HepG2 (cell line): ENCODE data around the gene HES1. TPM values are rescaled to one million over a fixed set of nuclear protein-coding genes. Genes with fewer than 3 reads are reported as not detected.

ENCODE experiments used
- ARHGAP35 ChIP-seq: sonication (generic); formaldehyde crosslinking; IDR thresholded peaks from 2 replicates; pipeline ENCODE4 v1.9.0; 2022; ENCODE audit warnings: mild to moderate bottlenecking, inconsistent platforms, moderate library complexity, missing genetic modification reagents, borderline replicate concordance
- DPF2 ChIP-seq: sonication (generic); formaldehyde crosslinking; IDR thresholded peaks from 2 replicates; pipeline ENCODE4 v1.4.0; 2020; ENCODE audit warnings: mild to moderate bottlenecking, low read depth, missing genetic modification reagents, borderline replicate concordance
- ETV5 ChIP-seq: IDR thresholded peaks from 2 replicates; pipeline ENCODE4 v1.6.1; 2018; ENCODE audit warnings: missing biosample characterization, missing genetic modification reagents, inconsistent platforms, borderline replicate concordance
- GATAD2A ChIP-seq: IDR thresholded peaks from 2 replicates; pipeline ENCODE4 v1.6.1; 2016
- HMG20A ChIP-seq: IDR thresholded peaks from 2 replicates; pipeline ENCODE4 v1.6.1; 2016; ENCODE audit warnings: borderline replicate concordance
- HOXD1 ChIP-seq: sonication (generic); formaldehyde crosslinking; IDR thresholded peaks from 2 replicates; pipeline ENCODE4 v1.5.0; 2020; ENCODE audit warnings: missing genetic modification reagents
- MAZ ChIP-seq, 2 experiments: sonication (generic) in 1 of 2; formaldehyde crosslinking in 1 of 2; IDR thresholded peaks; 2 replicates each; pipeline versions ENCODE4 v1.5.0 to v1.6.1; 2012 to 2020; ENCODE audit warnings: low read depth in 2 of 2, mild to moderate bottlenecking in 2 of 2, borderline replicate concordance in 1 of 2, improper control_type of control experiment in 1 of 2, low read length in 1 of 2, missing genetic modification reagents in 1 of 2, moderate library complexity in 1 of 2
- NFKB2 ChIP-seq: sonication (generic); formaldehyde crosslinking; IDR thresholded peaks from 2 replicates; pipeline ENCODE4 v1.4.0; 2020; ENCODE audit warnings: missing genetic modification reagents, borderline replicate concordance
- PAXIP1 ChIP-seq: sonication (generic); formaldehyde crosslinking; conservative IDR thresholded peaks from 2 replicates; pipeline ENCODE4 v1.4.0; 2020; ENCODE audit warnings: mild to moderate bottlenecking, missing genetic modification reagents, moderate library complexity
- SPEN ChIP-seq: sonication (generic); formaldehyde crosslinking; IDR thresholded peaks from 2 replicates; pipeline ENCODE4 v1.5.1; 2020; ENCODE audit warnings: low read depth, mild to moderate bottlenecking, missing genetic modification reagents
- TCF7 ChIP-seq: sonication (generic); IDR thresholded peaks from 2 replicates; pipeline ENCODE4 v1.6.1; 2016; ENCODE audit warnings: antibody characterized with exemption, low read depth
- TEF ChIP-seq: sonication (generic); formaldehyde crosslinking; IDR thresholded peaks from 2 replicates; pipeline ENCODE4 v1.5.0; 2020; ENCODE audit warnings: missing genetic modification reagents
- UBTF ChIP-seq: sonication (generic); formaldehyde crosslinking; IDR thresholded peaks from 2 replicates; pipeline ENCODE4 v1.4.0; 2020; ENCODE audit warnings: mild to moderate bottlenecking, missing genetic modification reagents
- ZFP62 ChIP-seq: sonication (generic); formaldehyde crosslinking; IDR thresholded peaks from 2 replicates; pipeline ENCODE4 v1.4.0; 2020; ENCODE audit warnings: missing genetic modification reagents
- ZNF124 ChIP-seq: sonication (generic); formaldehyde crosslinking; IDR thresholded peaks from 2 replicates; pipeline ENCODE4 v1.4.0; 2020; ENCODE audit warnings: missing genetic modification reagents
- ZNF253 ChIP-seq: sonication (generic); formaldehyde crosslinking; IDR thresholded peaks from 2 replicates; pipeline ENCODE4 v1.8.0; 2022; ENCODE audit warnings: mild to moderate bottlenecking, missing genetic modification reagents, borderline replicate concordance
- ZNF263 ChIP-seq: sonication (generic); formaldehyde crosslinking; IDR thresholded peaks from 2 replicates; pipeline ENCODE4 v1.4.0; 2020; ENCODE audit warnings: missing genetic modification reagents
- ZNF382 ChIP-seq: sonication (generic); formaldehyde crosslinking; IDR thresholded peaks from 2 replicates; pipeline ENCODE4 v1.5.0; 2020; ENCODE audit warnings: missing genetic modification reagents, mild to moderate bottlenecking, borderline replicate concordance
- ZNF614 ChIP-seq: IDR thresholded peaks from 2 replicates; pipeline ENCODE4 v1.6.1; 2018; ENCODE audit warnings: missing biosample characterization, missing genetic modification reagents, inconsistent platforms, borderline replicate concordance
- ZNF773 ChIP-seq: sonication (generic); formaldehyde crosslinking; IDR thresholded peaks from 2 replicates; pipeline ENCODE4 v1.4.0; 2020; ENCODE audit warnings: missing genetic modification reagents, borderline replicate concordance
- polyA plus RNA-seq, 8 experiments: library from polyadenylated mRNA; depleted of rRNA in 3 of 8; stranded (reverse) in 7 of 8; unstranded in 1 of 8; fragments of >200 nt; fragmentation: Illumina TruSeq in 4 of 8; extraction: Trizol in 4 of 8; gene quantifications; 2 replicates each; pipeline versions ENCODE4 v1.2.1 to v1.2.3, GENCODE V29; 2011 to 2016; ENCODE audit warnings: low read depth in 4 of 8, missing spikeins in 1 of 8, mixed read lengths in 1 of 8; ENCODE audit not compliant: insufficient read depth in 1 of 8
- total RNA-seq, 5 experiments: library from RNA; depleted of rRNA; stranded (reverse); fragments of >200 nt; fragmentation: Illumina TruSeq; extraction: Trizol; gene quantifications; 2 replicates each; pipeline ENCODE4 v1.2.3, GENCODE V29; 2016; ENCODE audit warnings: low read depth in 1 of 5
- TF ChIP-seq, protein P1 (sequence below): sonication (generic); formaldehyde crosslinking; IDR thresholded peaks from 2 replicates; pipeline ENCODE4 v1.4.0; 2020; ENCODE audit warnings: missing genetic modification reagents

HES1 gene
- total and polyA plus RNA-seq, 2 of the 13 experiments (the other 11 are each of a cell fraction or from before 2014, with no cell fraction given) = 15.4 to 19.8 TPM

DNA sequence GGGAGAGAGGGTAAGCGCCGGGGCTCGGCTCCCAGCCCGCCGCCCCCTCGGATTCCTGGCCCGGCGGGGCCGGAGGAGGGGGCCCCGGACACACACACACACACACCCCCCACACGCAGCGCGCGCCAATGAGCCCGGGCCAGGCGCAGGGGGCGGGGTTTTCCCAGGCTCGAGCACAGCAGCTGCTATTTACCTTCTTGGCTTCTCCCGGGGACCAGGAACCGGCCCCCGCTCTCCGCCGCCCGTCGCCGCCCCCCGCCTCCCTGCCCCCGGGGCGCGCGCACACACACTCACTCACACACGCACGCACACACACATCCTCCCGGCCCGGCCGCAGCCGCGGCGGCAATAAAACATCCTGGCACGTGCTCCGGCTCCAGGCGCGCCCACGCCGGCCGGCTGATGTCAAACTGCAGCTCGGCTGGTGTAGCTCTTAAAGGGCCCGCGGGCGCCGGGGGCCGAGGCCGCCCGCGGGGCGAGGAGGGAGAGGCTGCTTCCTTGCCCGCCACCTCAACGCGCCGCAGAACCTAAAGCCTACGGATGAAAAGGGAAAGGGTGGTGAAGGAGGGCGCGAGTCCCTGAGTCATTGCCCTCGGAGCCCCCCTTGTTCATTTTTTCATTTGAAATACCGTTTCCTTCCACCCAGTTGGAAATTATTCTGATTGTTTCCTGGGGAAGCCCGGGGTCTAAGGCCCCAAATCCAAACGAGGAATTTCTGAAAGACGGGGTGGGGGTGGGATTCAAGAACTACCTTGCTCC, 1.0 kb upstream of the HES1 start (continued):
- TF ChIP-seq, protein P1, sequence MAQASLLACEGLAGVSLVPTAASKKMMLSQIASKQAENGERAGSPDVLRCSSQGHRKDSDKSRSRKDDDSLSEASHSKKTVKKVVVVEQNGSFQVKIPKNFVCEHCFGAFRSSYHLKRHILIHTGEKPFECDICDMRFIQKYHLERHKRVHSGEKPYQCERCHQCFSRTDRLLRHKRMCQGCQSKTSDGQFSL = peak; percentile 93
- TF ChIP-seq SPEN (CRISPR knock-in tag) = peak; percentile 73; the same call in 1 of the 2 replicates
- no peak for TF ChIP-seq TEF (CRISPR knock-in tag)
- TF ChIP-seq HOXD1 (CRISPR knock-in tag) = 0 out of 2 replicates have a peak, but pooled peaks have one; percentile 20
- TF ChIP-seq ZNF382 (CRISPR knock-in tag) = no peak
- TF ChIP-seq GATAD2A (CRISPR knock-in tag) = peak; percentile 68
- peak; percentile 78 for TF ChIP-seq UBTF (CRISPR knock-in tag)
- TF ChIP-seq NFKB2 = peak; percentile 93; the same call in 1 of the 2 replicates
- peak; percentile 71; the same call in 1 of the 2 replicates for TF ChIP-seq HMG20A (CRISPR knock-in tag)
- TF ChIP-seq ZFP62 = no peak
- peak; percentile 82; the same call in 1 of the 2 replicates for TF ChIP-seq ZNF614 (CRISPR knock-in tag)
- TF ChIP-seq ZNF263 = peak; percentile 52; the same call in 1 of the 2 replicates
- TF ChIP-seq PAXIP1 (CRISPR knock-in tag) = peak; percentile 75
- peak; percentile 98 for TF ChIP-seq MAZ (IDR thresholded peaks at IDR 0.05; ENCODE audit: borderline replicate concordance, low read depth, low read length)
- TF ChIP-seq MAZ (CRISPR knock-in tag; IDR thresholded peaks at IDR 0.05; ENCODE audit: low read depth) = peak; percentile 98
- no peak for TF ChIP-seq ZNF773 (CRISPR knock-in tag)
- peak; percentile 86 for TF ChIP-seq ETV5
- TF ChIP-seq ZNF253 (CRISPR knock-in tag) = 0 out of 2 replicates have a peak, but pooled peaks have one; percentile 78
- peak; percentile 37; the same call in 1 of the 2 replicates for TF ChIP-seq DPF2 (CRISPR knock-in tag)
- TF ChIP-seq ZNF124 (CRISPR knock-in tag) = peak; percentile 48; the same call in 1 of the 2 replicates
- peak; percentile 58 for TF ChIP-seq TCF7
- no peak for TF ChIP-seq ARHGAP35 (CRISPR knock-in tag)
